ENCODE data around the gene RARG.

DNA sequence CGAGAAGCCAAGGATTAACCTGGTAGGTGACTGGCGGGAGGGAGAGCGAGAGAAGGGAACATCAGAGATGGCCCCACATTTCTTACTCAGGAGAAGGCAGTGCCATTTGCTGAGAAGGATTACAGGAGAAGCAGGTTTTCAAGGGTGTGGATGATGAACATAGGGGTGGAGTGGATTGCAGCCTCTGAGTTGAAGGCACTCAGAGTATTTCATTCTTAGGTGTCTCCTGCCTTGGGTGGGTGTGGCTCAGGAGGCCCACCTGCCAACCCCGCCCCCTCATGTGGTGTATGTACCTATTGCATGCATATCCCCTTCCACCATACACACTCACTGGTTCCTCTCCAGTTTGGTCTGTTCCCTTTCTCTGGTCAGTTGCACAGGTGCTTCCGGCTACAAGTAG, 42.4 kb upstream of the RARG start:
- TF ChIP-seq POLR2AphosphoS5 (IDR thresholded peaks at IDR 0.05; ENCODE audit: borderline replicate concordance, low read depth, low read length) = no peak
- no peak for TF ChIP-seq EZH2 (IDR thresholded peaks at IDR 0.05)
- no peak for TF ChIP-seq FOXP2 (optimal IDR thresholded peaks at IDR 0.05; ENCODE audit: control extremely low read depth, extremely low read length, insufficient read depth)
